Measurements from ENCODE around the gene RASSF9. TPM values are rescaled to one million over a fixed set of nuclear protein-coding genes. Genes with fewer than 3 reads are reported as not detected.

The RASSF9 gene
- total and polyA plus RNA-seq, 4 experiments from 2014 or later: not detected

- no peak overlapping the region for H3K27ac Mint-ChIP-seq
- H3K4me3 Mint-ChIP-seq: no peak overlapping the region
- Histone ChIP-seq H3K27me3 (ENCODE audit: insufficient read depth, low read length) (no peaks in the 10 kb centered on the region), H3K4me1 (ENCODE audit: insufficient read depth, low read length) (no peaks in the 10 kb centered on the region), H3K4me3 (ENCODE audit: low read length in 2 of 2) (no peak overlapping the region), H3K36me3 (ENCODE audit: insufficient read depth, low read length) (no peaks in the 10 kb centered on the region), H3K9me3 (ENCODE audit: control insufficient read depth in 1 of 2, low read length in 2 of 2) (no peaks in the 10 kb centered on the region), H3K27ac (ENCODE audit: low read depth, low read length) (no peak overlapping the region)
- H3K4me1 Mint-ChIP-seq: no peaks in the 10 kb centered on the region
- DNase-seq: no peak
- intact Hi-C loops (cut with micrococcal nuclease): no loop called here
- H3K27me3 Mint-ChIP-seq: no peaks in the 10 kb centered on the region
- peaks cover 2 to 15% (median 5%) of the 10 kb centered on the region in 8 donors for H3K9me3 Mint-ChIP-seq
- ChIA-PET POLR2A (ENCODE audit: partially characterized antibody) (no interaction called here), CTCF (ENCODE audit: partially characterized antibody) (no interaction called here)
- no peaks in the 10 kb centered on the region for H3K36me3 Mint-ChIP-seq
Measured at GRCh38 chr12:85775091-85775490, 61.1 kb downstream of the RASSF9 start.

- Histone ChIP-seq H3K4me3 (ENCODE audit: low read length in 2 of 2) (no peak overlapping the region), H3K4me1 (ENCODE audit: insufficient read depth, low read length) (no peaks in the 10 kb centered on the region), H3K27me3 (ENCODE audit: insufficient read depth, low read length) (no peaks in the 10 kb centered on the region), H3K36me3 (ENCODE audit: insufficient read depth, low read length) (no peaks in the 10 kb centered on the region), H3K27ac (ENCODE audit: low read depth, low read length) (no peak overlapping the region), H3K9me3 (ENCODE audit: control insufficient read depth in 1 of 2, low read length in 2 of 2) (peaks cover 0 to 7% of the 10 kb centered on the region in 2 donors)
- Mint-ChIP-seq H3K27ac (no peak overlapping the region), H3K27me3 (no peaks in the 10 kb centered on the region), H3K36me3 (no peaks in the 10 kb centered on the region), H3K4me1 (no peaks in the 10 kb centered on the region), H3K9me3 (peaks cover 0 to 10% (median 3%) of the 10 kb centered on the region in 8 donors), H3K4me3 (no peak overlapping the region)
- ChIA-PET CTCF (ENCODE audit: partially characterized antibody) (no interaction called here), POLR2A (ENCODE audit: partially characterized antibody) (no interaction called here)
- intact Hi-C loops (cut with micrococcal nuclease): no loop called here
- DNase-seq: no peak
Measured at GRCh38 chr12:85765453-85765869, 70.7 kb downstream of the RASSF9 start.

GRCh38 chr12:85759623-85760022, 76.6 kb downstream of the RASSF9 start:
- Histone ChIP-seq H3K27me3 (ENCODE audit: insufficient read depth, low read length) (no peaks in the 10 kb centered on the region), H3K4me3 (ENCODE audit: low read length in 2 of 2) (no peak overlapping the region), H3K27ac (ENCODE audit: low read depth, low read length) (no peak overlapping the region), H3K9me3 (ENCODE audit: control insufficient read depth in 1 of 2, low read length in 2 of 2) (peaks cover 0 to 4% of the 10 kb centered on the region in 2 donors), H3K36me3 (ENCODE audit: insufficient read depth, low read length) (no peaks in the 10 kb centered on the region), H3K4me1 (ENCODE audit: insufficient read depth, low read length) (no peaks in the 10 kb centered on the region)
- Mint-ChIP-seq H3K27me3 (no peaks in the 10 kb centered on the region), H3K9me3 (peaks cover 0 to 15% (median 11%) of the 10 kb centered on the region in 8 donors), H3K27ac (no peak overlapping the region), H3K36me3 (no peaks in the 10 kb centered on the region), H3K4me3 (no peak overlapping the region), H3K4me1 (no peaks in the 10 kb centered on the region)
- no peak for DNase-seq
- CTCF ChIA-PET (ENCODE audit: partially characterized antibody): no interaction called here
- POLR2A ChIA-PET (ENCODE audit: partially characterized antibody): no interaction called here
- intact Hi-C loops (cut with micrococcal nuclease): no loop called here

- Mint-ChIP-seq H3K27me3 (no peaks in the 10 kb centered on the region), H3K27ac (no peak overlapping the region), H3K9me3 (peaks cover 0 to 18% (median 12%) of the 10 kb centered on the region in 8 donors), H3K4me1 (no peaks in the 10 kb centered on the region), H3K36me3 (no peaks in the 10 kb centered on the region), H3K4me3 (peak overlapping the region in 1 of 8 donors; percentile 46)
- CTCF ChIA-PET (ENCODE audit: partially characterized antibody): no interaction called here
- Histone ChIP-seq H3K4me3 (ENCODE audit: low read length in 2 of 2) (no peak overlapping the region), H3K36me3 (ENCODE audit: insufficient read depth, low read length) (no peaks in the 10 kb centered on the region), H3K4me1 (ENCODE audit: insufficient read depth, low read length) (no peaks in the 10 kb centered on the region), H3K9me3 (ENCODE audit: control insufficient read depth in 1 of 2, low read length in 2 of 2) (peaks cover 0 to 2% of the 10 kb centered on the region in 2 donors), H3K27ac (ENCODE audit: low read depth, low read length) (no peak overlapping the region), H3K27me3 (ENCODE audit: insufficient read depth, low read length) (no peaks in the 10 kb centered on the region)
- POLR2A ChIA-PET (ENCODE audit: partially characterized antibody): no interaction called here
- intact Hi-C loops (cut with micrococcal nuclease): no loop called here
- DNase-seq: no peak
Measured at GRCh38 chr12:85759091-85759490, 77.1 kb downstream of the RASSF9 start.

- ChIA-PET POLR2A (ENCODE audit: partially characterized antibody) (no interaction called here), CTCF (ENCODE audit: partially characterized antibody) (no interaction called here)
- Histone ChIP-seq H3K4me3 (ENCODE audit: low read length in 2 of 2) (no peak overlapping the region), H3K4me1 (ENCODE audit: insufficient read depth, low read length) (no peaks in the 10 kb centered on the region), H3K27me3 (ENCODE audit: insufficient read depth, low read length) (no peaks in the 10 kb centered on the region), H3K27ac (ENCODE audit: low read depth, low read length) (no peak overlapping the region), H3K9me3 (ENCODE audit: control insufficient read depth in 1 of 2, low read length in 2 of 2) (no peaks in the 10 kb centered on the region), H3K36me3 (ENCODE audit: insufficient read depth, low read length) (no peaks in the 10 kb centered on the region)
- peak in 1 of 5 donors; percentile 26 for DNase-seq
- intact Hi-C loops (cut with micrococcal nuclease): no loop called here
- Mint-ChIP-seq H3K36me3 (no peaks in the 10 kb centered on the region), H3K9me3 (peaks cover 0 to 18% (median 12%) of the 10 kb centered on the region in 8 donors), H3K27me3 (no peaks in the 10 kb centered on the region), H3K4me1 (no peaks in the 10 kb centered on the region), H3K4me3 (no peak overlapping the region), H3K27ac (no peak overlapping the region)
Measured at GRCh38 chr12:85755760-85756159, 80.4 kb downstream of the RASSF9 start.

Other genes starting within 250 kb of the RASSF9 start
- gene NTS, start 37.9 kb upstream of the RASSF9 start, total RNA-seq: not detected
- gene NTS, start 37.9 kb upstream of the RASSF9 start, polyA plus RNA-seq: not detected

Measured in CD4-positive, alpha-beta memory T cell (primary cell).